ENCODE results near the gene MYOZ2.

MYOZ2 gene

GRCh38 chr4:119212234-119212963 is 76.8 kb downstream of the MYOZ2 start, which contains the start of gene USP53 (continued):
- TF ChIP-seq ATF2 (tag by site-specific recombination; IDR thresholded peaks at IDR 0.05; ENCODE audit: low read depth) (no peak), ZNF785 (tag by site-specific recombination; IDR thresholded peaks at IDR 0.05) (no peak), ZNF629 (tag by site-specific recombination; IDR thresholded peaks at IDR 0.05) (0 out of 2 replicates have a peak, but pooled peaks have one; percentile 13), ZNF140 (tag by site-specific recombination; IDR thresholded peaks at IDR 0.05) (no peak), IKZF3 (tag by site-specific recombination; IDR thresholded peaks at IDR 0.05) (peak; percentile 98), ZNF211 (tag by site-specific recombination; IDR thresholded peaks at IDR 0.05; ENCODE audit: low read depth) (no peak), SCRT2 (tag by site-specific recombination; IDR thresholded peaks at IDR 0.05) (peak; percentile 99), ZNF274 (IDR thresholded peaks at IDR 0.05; ENCODE audit: low read length) (no peak), ZNF274 (tag by site-specific recombination; IDR thresholded peaks at IDR 0.05; ENCODE audit: borderline replicate concordance) (no peak), ZEB2 (tag by site-specific recombination; IDR thresholded peaks at IDR 0.05) (peak; percentile 66), ZNF580 (tag by site-specific recombination; IDR thresholded peaks at IDR 0.05) (0 out of 2 replicates have a peak, but pooled peaks have one; percentile 48), ZNF169 (tag by site-specific recombination; IDR thresholded peaks at IDR 0.05) (no peak), ZNF24 (tag by site-specific recombination; IDR thresholded peaks at IDR 0.05) (peak; percentile 56; the same call in 1 of the 2 replicates), MZF1 (tag by site-specific recombination; IDR thresholded peaks at IDR 0.05; ENCODE audit: borderline replicate concordance) (peak; percentile 24; the same call in 1 of the 2 replicates), ZNF558 (tag by site-specific recombination; IDR thresholded peaks at IDR 0.05) (peak; percentile 34; the same call in 1 of the 2 replicates), ZNF610 (tag by site-specific recombination; IDR thresholded peaks at IDR 0.05; ENCODE audit: borderline replicate concordance) (0 out of 2 replicates have a peak, but pooled peaks have one; percentile 47), ZNF292 (tag by site-specific recombination; IDR thresholded peaks at IDR 0.05; ENCODE audit: borderline replicate concordance, low read depth) (no peak), ZNF350 (tag by site-specific recombination; IDR thresholded peaks at IDR 0.05) (no peak), ZNF639 (tag by site-specific recombination; IDR thresholded peaks at IDR 0.05) (0 out of 2 replicates have a peak, but pooled peaks have one; percentile 30), ZNF19 (tag by site-specific recombination; IDR thresholded peaks at IDR 0.05; ENCODE audit: low read depth) (no peak), SCRT1 (tag by site-specific recombination; IDR thresholded peaks at IDR 0.05; ENCODE audit: borderline replicate concordance) (peak; percentile 97), ZNF548 (tag by site-specific recombination; IDR thresholded peaks at IDR 0.05) (no peak), GLI4 (tag by site-specific recombination; IDR thresholded peaks at IDR 0.05) (no peak), ZXDB (tag by site-specific recombination; IDR thresholded peaks at IDR 0.05) (peak; percentile 63; the same call in 1 of the 2 replicates), ZNF473 (tag by site-specific recombination; IDR thresholded peaks at IDR 0.05) (no peak), ZNF776 (tag by site-specific recombination; IDR thresholded peaks at IDR 0.05; ENCODE audit: borderline replicate concordance) (no peak), TCF7L2 (IDR thresholded peaks at IDR 0.05; ENCODE audit: borderline replicate concordance, low read depth, low read length) (no peak), ZNF529 (tag by site-specific recombination; IDR thresholded peaks at IDR 0.05; ENCODE audit: insufficient replicate concordance) (no peak), ZNF121 (tag by site-specific recombination; IDR thresholded peaks at IDR 0.05) (no peak; the same call in 1 of the 2 replicates), ZNF76 (tag by site-specific recombination; IDR thresholded peaks at IDR 0.05; ENCODE audit: borderline replicate concordance, low read depth) (no peak), ZNF843 (tag by site-specific recombination; IDR thresholded peaks at IDR 0.05) (0 out of 2 replicates have a peak, but pooled peaks have one; percentile 22)
- TF ChIP-seq, protein P1, sequence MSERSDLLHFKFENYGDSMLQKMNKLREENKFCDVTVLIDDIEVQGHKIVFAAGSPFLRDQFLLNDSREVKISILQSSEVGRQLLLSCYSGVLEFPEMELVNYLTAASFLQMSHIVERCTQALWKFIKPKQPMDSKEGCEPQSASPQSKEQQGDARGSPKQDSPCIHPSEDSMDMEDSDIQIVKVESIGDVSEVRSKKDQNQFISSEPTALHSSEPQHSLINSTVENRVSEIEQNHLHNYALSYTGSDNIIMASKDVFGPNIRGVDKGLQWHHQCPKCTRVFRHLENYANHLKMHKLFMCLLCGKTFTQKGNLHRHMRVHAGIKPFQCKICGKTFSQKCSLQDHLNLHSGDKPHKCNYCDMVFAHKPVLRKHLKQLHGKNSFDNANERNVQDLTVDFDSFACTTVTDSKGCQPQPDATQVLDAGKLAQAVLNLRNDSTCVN (tag by site-specific recombination; optimal IDR thresholded peaks at IDR 0.05) = peak; percentile 70
- TF ChIP-seq, protein P2, sequence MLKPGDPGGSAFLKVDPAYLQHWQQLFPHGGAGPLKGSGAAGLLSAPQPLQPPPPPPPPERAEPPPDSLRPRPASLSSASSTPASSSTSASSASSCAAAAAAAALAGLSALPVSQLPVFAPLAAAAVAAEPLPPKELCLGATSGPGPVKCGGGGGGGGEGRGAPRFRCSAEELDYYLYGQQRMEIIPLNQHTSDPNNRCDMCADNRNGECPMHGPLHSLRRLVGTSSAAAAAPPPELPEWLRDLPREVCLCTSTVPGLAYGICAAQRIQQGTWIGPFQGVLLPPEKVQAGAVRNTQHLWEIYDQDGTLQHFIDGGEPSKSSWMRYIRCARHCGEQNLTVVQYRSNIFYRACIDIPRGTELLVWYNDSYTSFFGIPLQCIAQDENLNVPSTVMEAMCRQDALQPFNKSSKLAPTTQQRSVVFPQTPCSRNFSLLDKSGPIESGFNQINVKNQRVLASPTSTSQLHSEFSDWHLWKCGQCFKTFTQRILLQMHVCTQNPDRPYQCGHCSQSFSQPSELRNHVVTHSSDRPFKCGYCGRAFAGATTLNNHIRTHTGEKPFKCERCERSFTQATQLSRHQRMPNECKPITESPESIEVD (tag by site-specific recombination; IDR thresholded peaks at IDR 0.05) = no peak
- TF ChIP-seq, protein P3, sequence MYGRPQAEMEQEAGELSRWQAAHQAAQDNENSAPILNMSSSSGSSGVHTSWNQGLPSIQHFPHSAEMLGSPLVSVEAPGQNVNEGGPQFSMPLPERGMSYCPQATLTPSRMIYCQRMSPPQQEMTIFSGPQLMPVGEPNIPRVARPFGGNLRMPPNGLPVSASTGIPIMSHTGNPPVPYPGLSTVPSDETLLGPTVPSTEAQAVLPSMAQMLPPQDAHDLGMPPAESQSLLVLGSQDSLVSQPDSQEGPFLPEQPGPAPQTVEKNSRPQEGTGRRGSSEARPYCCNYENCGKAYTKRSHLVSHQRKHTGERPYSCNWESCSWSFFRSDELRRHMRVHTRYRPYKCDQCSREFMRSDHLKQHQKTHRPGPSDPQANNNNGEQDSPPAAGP (tag by site-specific recombination; IDR thresholded peaks at IDR 0.05) = peak; percentile 38; the same call in 1 of the 2 replicates
